ENCODE data around the gene TTC7B.

Gene TTC7B

DNA sequence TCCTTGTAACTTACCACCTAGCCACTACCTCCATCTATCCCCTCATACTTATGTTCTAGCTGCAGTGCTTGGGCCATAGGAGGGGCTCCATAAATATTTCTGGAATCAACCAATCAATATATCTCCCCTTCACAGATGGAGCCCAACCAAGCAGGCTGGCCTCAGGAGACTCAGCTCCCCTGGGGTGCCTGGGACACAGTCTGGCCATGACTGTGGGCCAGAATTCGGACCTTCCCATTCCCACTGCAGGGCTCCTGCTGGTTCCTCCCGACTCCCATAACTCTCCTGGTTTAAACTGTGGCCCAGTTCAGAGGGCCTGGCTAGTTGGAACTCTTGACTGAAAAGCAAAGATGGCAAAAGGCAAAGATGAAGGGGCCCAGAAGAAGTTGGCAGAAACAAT is 13.0 kb downstream of the TTC7B start:
- DNase-seq (ENCODE audit: low read depth, low spot score): no peak
- H3K4me3 ChIP-seq (ENCODE audit: low read depth, low read length): no peak overlapping the region
- TF ChIP-seq, protein P1, sequence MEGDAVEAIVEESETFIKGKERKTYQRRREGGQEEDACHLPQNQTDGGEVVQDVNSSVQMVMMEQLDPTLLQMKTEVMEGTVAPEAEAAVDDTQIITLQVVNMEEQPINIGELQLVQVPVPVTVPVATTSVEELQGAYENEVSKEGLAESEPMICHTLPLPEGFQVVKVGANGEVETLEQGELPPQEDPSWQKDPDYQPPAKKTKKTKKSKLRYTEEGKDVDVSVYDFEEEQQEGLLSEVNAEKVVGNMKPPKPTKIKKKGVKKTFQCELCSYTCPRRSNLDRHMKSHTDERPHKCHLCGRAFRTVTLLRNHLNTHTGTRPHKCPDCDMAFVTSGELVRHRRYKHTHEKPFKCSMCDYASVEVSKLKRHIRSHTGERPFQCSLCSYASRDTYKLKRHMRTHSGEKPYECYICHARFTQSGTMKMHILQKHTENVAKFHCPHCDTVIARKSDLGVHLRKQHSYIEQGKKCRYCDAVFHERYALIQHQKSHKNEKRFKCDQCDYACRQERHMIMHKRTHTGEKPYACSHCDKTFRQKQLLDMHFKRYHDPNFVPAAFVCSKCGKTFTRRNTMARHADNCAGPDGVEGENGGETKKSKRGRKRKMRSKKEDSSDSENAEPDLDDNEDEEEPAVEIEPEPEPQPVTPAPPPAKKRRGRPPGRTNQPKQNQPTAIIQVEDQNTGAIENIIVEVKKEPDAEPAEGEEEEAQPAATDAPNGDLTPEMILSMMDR (IDR thresholded peaks at IDR 0.05; ENCODE audit: insufficient read depth, low read length, missing control alignments): no peak
- CTCF ChIA-PET: interaction anchor here (1.5 kb wide), 1 partner anchor 43 kb away, joined by 4 read pairs; no protein-coding TSS in a partner anchor
- POLR2A ChIA-PET: no interaction called here

DNA sequence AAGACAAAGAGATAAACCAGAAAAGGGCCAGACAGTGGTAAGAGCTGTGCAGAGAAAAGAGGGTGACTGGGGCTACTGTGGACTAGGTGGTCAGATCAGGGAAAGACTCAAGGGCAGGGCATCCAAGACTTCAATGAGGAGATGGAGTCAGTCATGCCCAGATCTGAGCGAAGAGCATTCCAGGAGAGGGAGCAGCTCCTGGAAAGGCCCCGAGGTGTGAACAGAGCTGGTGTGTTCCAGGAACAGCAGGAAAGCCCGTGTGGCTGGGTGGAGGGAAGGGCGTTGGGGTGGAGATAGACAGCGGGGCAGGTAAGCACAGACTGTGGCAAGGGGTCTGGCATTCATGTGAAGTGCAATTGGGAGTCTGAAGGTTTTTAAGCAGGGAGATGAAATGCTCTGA is 16.8 kb downstream of the TTC7B start:
- no peak overlapping the region for H3K4me3 ChIP-seq (ENCODE audit: low read depth, low read length)
- ChIA-PET CTCF (interaction anchor here (1.0 kb wide), 1 partner anchor 13 kb away, joined by 3 read pairs; no protein-coding TSS in a partner anchor), POLR2A (no interaction called here)
- no peak for DNase-seq (ENCODE audit: low read depth, low spot score)
- TF ChIP-seq, protein P1 (IDR thresholded peaks at IDR 0.05; ENCODE audit: insufficient read depth, low read length, missing control alignments): no peak

DNA sequence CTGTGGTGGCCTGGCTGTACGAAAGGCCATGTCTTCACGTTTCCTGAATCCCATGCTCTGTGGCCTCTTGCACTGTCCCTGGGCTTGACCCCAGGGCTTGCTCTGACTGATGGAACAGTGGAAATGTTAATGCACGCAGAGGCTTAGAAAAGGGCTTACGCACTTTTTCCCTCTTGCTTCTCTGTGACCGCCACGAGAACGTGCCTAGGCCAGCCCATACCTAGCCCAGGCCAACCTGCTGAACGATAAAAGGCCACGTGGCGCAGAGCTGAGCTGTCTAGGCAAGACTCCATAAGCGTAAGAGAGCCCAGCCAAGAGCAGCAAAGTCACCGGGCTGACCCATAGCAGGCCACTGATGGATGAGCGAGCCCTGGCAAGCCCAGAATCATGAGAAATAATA is 18.3 kb downstream of the TTC7B start:
- no peak for DNase-seq (ENCODE audit: low read depth, low spot score)
- no peak overlapping the region for H3K4me3 ChIP-seq (ENCODE audit: low read depth, low read length)
- ChIA-PET CTCF (interaction anchor here (1.2 kb wide), 1 partner anchor 19 kb away, joined by 5 read pairs; no protein-coding TSS in a partner anchor), POLR2A (no interaction called here)
- TF ChIP-seq, protein P1 (IDR thresholded peaks at IDR 0.05; ENCODE audit: insufficient read depth, low read length, missing control alignments): no peak

DNA sequence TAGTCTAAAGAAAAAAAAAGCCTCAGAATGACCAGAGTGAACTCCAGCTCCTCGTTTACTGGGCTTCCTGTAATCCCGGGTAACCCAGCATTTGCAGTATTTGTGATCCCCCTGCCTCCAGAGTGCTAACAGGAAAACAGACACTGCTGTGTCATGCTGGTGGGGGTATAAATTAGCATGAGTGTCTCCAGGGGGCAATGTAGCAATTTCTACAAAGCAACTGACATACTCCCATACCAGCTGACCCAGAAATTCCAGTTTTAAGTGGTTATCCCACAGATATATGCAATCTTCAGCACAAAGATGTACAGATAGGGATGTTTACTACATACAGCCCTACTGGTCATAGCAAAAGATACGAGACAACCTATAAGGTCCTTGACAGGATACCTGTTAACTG is 18.8 kb downstream of the TTC7B start:
- ChIA-PET CTCF (interaction anchor here (1.2 to 3.7 kb wide), 3 partner anchors 12 to 39 kb away, joined by 3 to 30 read pairs (median 16); partner anchors contain the start of gene TTC7B), POLR2A (no interaction called here)
- no peak for DNase-seq (ENCODE audit: low read depth, low spot score)
- H3K4me3 ChIP-seq (ENCODE audit: low read depth, low read length): no peak overlapping the region
- TF ChIP-seq, protein P1 (IDR thresholded peaks at IDR 0.05; ENCODE audit: insufficient read depth, low read length, missing control alignments): no peak

DNA sequence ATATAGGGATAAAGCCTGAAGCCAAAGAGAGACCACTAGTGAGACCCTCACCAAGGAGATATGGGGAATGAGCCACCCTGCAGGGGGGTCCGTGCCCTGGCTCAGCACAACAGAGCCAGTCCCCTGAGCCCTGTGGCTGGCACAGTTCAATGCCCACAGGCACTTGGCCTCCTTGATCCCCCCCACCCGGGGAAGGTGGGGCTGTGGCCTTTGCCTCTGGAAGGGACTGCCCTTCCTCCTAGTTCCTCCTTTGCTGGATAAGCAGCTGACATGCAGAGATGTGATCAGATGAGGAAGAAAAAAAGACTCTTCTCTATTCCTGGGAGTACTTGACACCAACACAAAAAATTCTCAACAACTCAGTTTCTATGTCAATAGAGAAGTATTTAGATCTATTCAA is 19.9 kb downstream of the TTC7B start:
- ChIA-PET POLR2A (no interaction called here), CTCF (interaction anchor here (1.2 to 3.7 kb wide), 6 partner anchors 10 to 495 kb away, joined by 3 to 30 read pairs (median 6); partner anchors contain the start of gene TTC7B)
- no peak for DNase-seq (ENCODE audit: low read depth, low spot score)
- TF ChIP-seq, protein P1 (IDR thresholded peaks at IDR 0.05; ENCODE audit: insufficient read depth, low read length, missing control alignments): no peak
- H3K4me3 ChIP-seq (ENCODE audit: low read depth, low read length): no peak overlapping the region

DNA sequence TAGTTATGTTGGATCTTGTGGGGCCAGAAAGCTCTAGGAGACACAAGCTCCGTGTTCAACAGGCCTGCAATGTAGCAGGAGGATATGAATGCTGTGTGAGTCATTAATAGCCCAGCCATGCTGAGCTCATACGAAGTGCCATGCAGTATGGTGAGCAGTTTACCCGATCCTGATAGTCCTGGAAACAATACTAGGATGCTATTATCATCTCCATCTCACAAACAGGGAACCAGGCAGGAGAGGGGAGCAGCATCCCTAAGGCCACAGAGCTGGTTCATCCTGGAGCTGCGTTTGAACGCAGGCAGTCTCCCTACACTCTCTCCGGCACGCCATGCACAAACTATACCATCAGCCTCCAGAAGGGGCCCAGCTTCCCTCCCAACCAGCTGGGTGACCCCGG is 20.5 kb downstream of the TTC7B start:
- CTCF ChIA-PET: interaction anchor here (0.9 to 3.7 kb wide), 7 partner anchors 10 to 494 kb away, joined by 3 to 30 read pairs (median 5); partner anchors contain the start of gene TTC7B
- POLR2A ChIA-PET: no interaction called here
- TF ChIP-seq, protein P1 (IDR thresholded peaks at IDR 0.05; ENCODE audit: insufficient read depth, low read length, missing control alignments): no peak

More for the DNA sequence above, 20.5 kb downstream of the TTC7B start:
- peak; percentile 67 for DNase-seq (ENCODE audit: low read depth, low spot score)
- H3K4me3 ChIP-seq (ENCODE audit: low read depth, low read length): no peak overlapping the region
